ENCODE results near the gene NADK2.

The NADK2 gene

DNA sequence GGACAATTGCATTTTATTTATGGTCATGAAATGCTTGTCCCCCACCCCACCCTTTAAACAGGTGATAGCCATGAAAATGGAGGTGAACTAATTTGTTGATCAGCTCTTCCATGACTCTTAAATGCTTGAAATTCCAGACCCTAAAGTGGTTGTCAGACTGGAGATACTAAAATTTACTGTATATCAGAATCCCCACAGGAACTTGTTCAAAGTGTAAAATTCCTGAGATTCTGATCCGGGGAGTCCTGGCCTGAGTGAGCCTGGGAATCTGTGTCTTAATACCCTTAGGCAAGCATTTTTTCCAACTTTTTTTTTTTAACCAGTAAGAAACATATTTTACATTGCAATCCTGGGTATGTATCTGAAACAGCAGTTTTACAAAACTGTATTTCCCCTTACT, 85.1 kb downstream of the NADK2 start:
- no peak for DNase-seq

DNA sequence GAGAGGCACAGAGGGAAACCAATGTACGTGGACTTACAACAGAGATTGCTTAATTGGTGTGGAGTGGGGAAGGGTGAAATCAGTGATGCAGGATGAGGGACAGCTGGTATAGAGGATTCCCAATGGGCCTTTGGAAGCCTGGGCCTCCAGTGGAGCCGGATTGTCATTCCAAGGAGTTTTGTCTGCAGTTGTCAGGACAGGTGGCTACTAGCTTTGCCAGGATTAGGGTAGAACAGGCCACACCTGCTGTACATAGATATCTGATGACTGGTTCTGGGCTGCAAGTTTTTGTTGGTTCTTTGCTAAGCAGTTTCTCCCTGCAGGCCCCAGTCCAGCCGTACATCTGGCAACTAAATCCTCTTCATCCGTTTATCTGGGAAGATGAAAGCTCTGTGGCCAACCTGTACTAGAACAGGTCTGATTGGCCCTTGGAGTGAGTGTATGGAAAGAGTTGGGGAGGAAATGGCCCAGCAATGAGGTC, 85.6 kb downstream of the NADK2 start:
- no peak for DNase-seq

DNA sequence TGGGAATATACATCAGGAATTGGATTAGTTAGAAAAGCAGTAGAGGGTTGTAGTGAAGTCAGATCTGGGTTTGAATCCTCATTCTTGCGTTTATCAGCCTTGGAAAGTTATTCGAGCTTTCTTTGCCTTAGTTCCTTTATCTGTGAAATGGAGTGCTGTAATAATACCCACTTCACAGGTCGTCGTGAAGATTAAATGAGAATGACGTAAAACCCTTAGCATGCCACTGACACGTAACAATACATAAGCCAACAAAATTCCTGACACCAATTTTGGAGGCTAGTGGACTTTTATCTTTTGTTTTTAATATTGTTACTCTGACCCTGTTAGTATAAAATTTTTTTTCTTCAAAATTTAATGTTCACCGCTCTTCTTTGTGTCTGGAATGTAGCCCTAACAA, 86.4 kb downstream of the NADK2 start:
- DNase-seq, result no peak

DNA sequence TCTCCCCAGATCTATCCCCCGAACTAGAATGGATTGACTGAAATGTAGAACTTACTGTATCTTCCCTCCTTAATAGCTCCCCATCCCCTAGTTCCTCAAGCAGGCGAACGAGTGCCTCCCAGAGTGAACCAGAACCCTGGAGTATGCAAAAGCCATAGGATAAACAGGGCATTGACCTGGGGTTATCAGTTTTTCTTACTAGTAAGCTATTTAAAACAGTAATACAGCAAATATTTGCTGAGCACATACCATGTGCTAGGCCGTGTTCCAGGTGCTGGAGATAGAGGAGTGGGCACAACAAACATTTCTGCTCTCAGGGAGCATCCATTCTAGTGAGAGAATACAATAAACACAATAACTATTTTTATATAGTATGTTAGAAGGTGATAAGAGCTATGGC, 88.0 kb downstream of the NADK2 start:
- DNase-seq, result no peak

DNA sequence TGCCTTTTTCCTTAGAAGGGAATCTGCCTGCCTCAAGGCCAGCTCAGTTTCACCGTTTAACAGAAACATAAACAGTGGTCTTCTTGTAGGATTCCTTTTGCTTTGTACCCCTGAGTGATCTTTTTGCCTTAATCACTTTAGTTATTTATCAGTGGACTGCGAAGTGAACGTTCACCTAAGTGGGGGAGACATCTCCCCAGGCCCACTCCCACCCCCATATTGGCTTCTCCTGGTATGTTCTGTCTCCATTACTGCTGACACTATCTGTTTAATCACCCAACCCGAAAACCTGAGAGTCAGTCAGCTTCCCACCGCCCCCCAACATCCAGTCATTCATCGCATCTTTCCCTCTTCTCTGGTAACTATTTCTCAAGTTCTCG, 88.4 kb downstream of the NADK2 start:
- no peak for DNase-seq

DNA sequence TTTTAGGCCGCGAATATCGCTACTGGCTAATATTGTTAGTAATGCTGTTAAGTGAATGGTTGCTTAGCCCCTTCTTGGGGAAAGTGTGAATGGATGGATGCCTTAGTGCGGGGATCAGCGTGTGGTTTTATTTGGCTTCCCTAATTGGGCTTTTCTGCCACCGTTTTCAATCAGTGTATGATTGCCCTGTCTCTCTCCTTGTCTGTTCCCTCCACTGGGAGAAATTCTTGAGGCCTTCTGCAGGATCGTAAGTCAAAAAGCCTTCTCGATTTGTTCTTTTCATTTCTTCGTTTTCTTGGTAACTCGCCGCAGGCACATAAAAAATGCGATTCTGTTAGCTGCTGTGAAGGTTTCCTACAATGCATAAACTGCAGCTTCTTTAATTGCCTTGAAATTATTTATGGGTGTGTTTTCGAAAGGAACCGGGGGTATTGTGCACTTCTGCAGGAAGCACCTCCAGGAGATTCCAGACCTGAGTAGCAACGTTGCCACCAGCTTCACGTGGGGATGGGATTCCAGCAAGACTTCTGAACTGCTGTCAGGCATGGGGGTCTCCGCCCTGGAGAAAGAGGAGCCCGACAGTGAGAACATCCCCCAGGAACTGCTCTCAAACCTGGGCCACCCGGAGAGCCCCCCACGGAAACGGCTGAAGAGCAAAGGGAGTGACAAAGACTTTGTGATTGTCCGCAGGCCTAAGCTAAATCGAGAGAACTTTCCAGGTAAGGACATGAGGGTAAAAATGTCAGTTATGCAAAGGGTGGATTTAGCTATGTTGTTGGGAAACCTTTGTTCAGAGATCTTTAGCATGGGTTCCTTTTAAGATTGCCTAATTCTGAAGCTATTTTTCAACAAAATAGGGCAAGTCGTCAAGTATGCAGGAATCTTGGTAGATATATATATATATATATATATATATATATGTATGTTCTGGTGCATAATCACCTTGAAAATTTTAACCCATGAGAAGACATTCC, 89.1 kb downstream of the NADK2 start:
- DNase-seq, result peak in 1 of 6 experiments; percentile 2

DNA sequence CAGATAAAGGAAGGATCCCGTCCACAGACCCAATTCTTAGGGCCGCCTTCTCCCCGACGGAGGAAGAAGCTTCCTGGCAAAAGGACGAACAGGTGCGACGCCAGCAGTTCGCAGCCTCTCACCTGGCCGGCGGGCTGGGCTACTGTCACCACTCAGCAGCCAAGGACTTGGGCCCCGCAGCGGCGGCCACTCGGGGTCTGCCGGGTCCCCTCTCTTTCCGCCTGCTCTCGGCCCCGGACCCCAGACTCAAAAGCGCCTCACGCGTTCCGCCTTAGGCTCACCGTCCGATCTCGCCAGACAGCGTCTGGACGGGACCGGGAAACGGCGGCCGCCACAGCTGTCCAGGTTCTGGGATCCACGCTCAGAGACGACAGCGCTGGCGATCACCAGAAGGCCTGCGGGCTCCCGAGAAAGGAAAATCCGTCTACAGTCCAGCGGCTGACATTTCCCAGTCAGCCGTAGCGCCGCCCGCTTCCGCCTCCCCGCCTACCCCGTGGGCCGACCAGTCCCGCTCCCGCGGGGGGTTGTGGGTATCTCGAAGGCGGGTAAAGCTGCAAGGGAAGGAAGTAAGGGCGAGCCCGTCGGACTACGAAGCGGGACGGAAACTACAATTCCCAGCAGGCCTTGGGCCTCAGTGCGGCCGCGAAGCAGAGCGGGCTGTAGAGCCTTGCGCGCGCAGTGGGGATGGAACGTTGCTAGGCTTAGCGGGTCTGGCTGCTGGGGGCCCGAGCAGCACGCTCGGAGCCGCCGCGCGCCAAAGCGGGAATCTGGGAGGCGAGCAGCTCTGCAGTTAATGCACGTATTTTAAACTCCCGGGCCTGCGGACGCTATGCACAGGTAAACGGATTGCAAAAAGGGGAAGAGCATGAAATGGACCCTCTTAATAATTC, 90.0 kb downstream of the NADK2 start, which contains the start of the genes LMBRD2 and SKP2:
Gene LMBRD2 (minus strand): TSS at position 454 of the 890 bp plus-strand sequence. CDS start 8,538 bp downstream, outside the sequence.
Gene SKP2 (plus strand): TSS at position 678 of the 890 bp plus-strand sequence. CDS start 152 bp downstream, at position 830.
- peak; percentile 94 to 97 (median 96) for DNase-seq

DNA sequence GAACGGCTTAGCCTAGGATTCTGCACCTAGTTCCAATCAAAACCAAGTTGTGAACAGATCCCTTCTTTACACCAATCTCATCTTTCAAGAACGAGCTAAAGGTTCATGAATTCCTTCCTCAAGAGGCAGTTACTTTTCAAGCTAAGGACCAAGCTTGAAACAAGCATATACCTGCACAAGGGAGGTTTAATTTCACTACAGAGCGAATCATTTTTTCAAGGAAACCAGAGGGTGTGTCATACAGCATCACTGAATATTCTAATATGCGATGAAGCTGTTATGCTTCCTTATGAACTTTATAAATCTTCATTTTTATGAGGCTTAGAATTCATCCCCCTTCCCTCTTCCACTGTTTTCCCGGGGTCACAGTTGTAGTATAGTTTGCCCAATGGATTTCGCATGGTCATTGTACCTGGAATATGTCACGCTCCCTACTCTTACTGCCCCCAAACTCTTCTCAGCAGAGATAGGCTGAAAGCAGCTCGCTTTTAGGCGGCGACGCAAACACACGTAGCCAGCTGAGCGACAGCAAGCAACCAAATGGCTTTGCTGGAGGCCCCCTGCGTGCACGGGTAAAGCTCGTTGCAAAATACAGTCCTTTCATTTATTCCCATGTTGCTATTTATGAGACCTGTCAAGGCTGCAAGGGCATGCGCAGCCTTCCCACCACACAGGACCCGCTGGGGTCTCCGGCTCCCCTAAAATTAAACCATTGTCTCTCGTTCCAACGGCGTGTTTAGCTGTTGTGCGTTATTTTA, 90.9 kb downstream of the NADK2 start:
- peak in 5 of 6 experiments; percentile 7 to 44 (median 21) for DNase-seq

DNA sequence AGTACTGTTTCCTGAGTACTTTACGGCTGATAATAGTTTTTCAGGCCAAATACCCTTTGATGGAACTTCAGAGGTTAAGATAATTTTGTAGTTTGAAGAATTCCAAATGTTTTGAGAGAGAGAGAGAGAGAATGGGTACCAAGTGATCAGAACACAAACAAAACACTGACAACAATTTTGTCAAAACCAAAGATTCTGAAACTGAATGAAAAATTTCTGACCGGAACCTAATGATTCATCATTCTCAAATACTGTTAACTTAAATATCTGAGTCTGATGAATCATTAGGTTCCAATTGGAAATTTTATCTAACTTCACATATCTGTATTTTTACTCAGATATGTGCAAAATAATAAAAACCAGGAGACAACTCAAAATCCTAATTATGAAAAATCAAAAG, 94.0 kb downstream of the NADK2 start:
- no peak for DNase-seq

DNA sequence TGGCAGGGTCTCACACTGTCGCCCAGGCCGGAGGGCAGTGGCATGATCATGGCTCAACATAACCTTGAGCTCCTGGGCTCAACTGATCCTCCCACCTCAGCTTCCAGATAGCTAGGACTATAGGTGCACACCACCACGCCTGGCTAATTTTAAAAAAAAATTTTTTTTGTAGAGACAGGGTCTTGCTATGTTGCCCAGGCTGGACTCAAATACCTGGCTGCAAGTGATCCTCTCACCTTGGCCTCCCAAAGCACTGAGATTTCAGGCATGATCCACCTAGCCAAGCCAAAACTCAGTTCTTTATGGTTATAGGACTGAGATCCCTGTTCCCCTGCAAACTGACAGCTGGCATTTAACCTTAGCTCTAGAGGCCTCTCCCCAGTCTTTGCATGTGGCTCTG, 95.3 kb downstream of the NADK2 start:
- no peak for DNase-seq

DNA sequence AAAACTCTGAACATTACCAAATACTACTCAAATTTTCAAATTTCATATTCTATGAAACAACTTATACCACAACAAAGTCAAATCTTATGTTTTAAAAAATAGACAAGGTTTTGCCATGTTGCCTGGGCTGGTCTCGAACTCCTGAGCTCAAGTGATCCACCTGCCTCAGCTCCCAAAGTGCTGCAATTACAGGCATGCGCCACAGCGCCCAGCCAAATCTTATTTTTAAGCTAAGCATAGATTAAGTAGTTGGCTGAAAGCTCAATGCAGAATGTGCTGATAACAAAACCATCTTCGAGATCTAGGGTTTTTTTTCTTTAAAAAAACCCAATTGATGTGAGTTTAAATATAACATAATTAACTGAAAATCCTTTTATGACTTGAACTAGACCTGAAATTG, 96.4 kb downstream of the NADK2 start:
- DNase-seq, result no peak
